Kidney (tissue), 14 donors: ENCODE results near the gene TRIM40. TPM values are rescaled to one million over a fixed set of nuclear protein-coding genes. Genes with fewer than 3 reads are reported as not detected.
"Not testable (repeated sequence)": the region's sequence is repeated elsewhere in the genome, so short reads cannot be mapped to it uniquely, and the experiment has no call there.

Experiments
- DNase-seq, 5 donors: peaks; one replicate each; pipeline ENCODE4 v3.0.0-alpha.2; 2013 to 2020
- FAIRE-seq: peaks from 2 replicates; lab custom pipeline; 2012; peaks lifted over from hg19 to GRCh38; lab: Jason Lieb, UNC
- H3K27ac ChIP-seq, 2 donors: one replicate each; pipeline ENCODE4 v1.7.0; 2013; ENCODE audit warnings: low read depth in 2 of 2, low read length in 2 of 2, inconsistent platforms in 1 of 2
- H3K27me3 ChIP-seq: one replicate; pipeline ENCODE4 v1.7.1; 2013; ENCODE audit warnings: low read length, inconsistent platforms; ENCODE audit not compliant: control insufficient read depth, insufficient read depth
- H3K36me3 ChIP-seq, 3 donors: one replicate each; pipeline versions ENCODE4 v1.7.0 to v1.7.1; 2013; ENCODE audit warnings: low read length in 3 of 3, control low read depth in 1 of 3, inconsistent platforms in 1 of 3; ENCODE audit not compliant: insufficient read depth in 3 of 3, control insufficient read depth in 2 of 3
- H3K4me1 ChIP-seq, 3 donors: one replicate each; pipeline versions ENCODE4 v1.7.0 to v1.7.1; 2013; ENCODE audit warnings: low read length in 3 of 3, inconsistent platforms in 1 of 3, low read depth in 1 of 3; ENCODE audit not compliant: control insufficient read depth in 2 of 3, insufficient read depth in 2 of 3
- H3K4me3 ChIP-seq, 3 donors: one replicate each; pipeline versions ENCODE4 v1.7.0 to v1.8.1; 2013; ENCODE audit warnings: low read length in 3 of 3, control low read depth in 1 of 3, inconsistent platforms in 1 of 3
- H3K9ac ChIP-seq, 3 donors: one replicate each; pipeline versions ENCODE4 v1.7.0 to v1.7.1; 2013; ENCODE audit warnings: low read length in 3 of 3, control low read depth in 1 of 3, inconsistent platforms in 1 of 3
- H3K9me3 ChIP-seq, 3 donors: one replicate each; pipeline versions ENCODE4 v1.7.0 to v1.7.1; 2013; ENCODE audit warnings: low read length in 3 of 3, control low read depth in 1 of 3, inconsistent platforms in 1 of 3; ENCODE audit not compliant: control insufficient read depth in 2 of 3, insufficient read depth in 1 of 3
- intact Hi-C: fragments of 100-400 bp; cut with DNase I; formaldehyde crosslinking; loops from one replicate; pipeline ENCODE4 v1.11.1; 2022
- polyA plus RNA-seq: library from polyadenylated mRNA; stranded (reverse); fragments of 350-450 nt; fragmentation: Illumina TruSeq; extraction: RNeasy Lipid Tissue Mini Kit (QIAGEN cat#74804); gene quantifications from one replicate; pipeline ENCODE4 v1.2.3, GENCODE V29; 2014; ENCODE audit warnings: low read depth, low replicate concordance; ENCODE audit not compliant: insufficient read depth
- total RNA-seq: library from RNA; stranded (reverse); fragmentation: NEBNext Ultra II Directional; extraction: Animal tissue kit (Norgen Biotek cat#: 25700); gene quantifications from one replicate; pipeline ENCODE4 v1.2.1, GENCODE V29; 2021
- TF ChIP-seq, protein P1 (sequence below): IDR thresholded peaks from 3 replicates; pipeline ENCODE4 v1.5.1; 2012; ENCODE audit warnings: mild to moderate bottlenecking, moderate library complexity, borderline replicate concordance; ENCODE audit not compliant: insufficient read depth; ENCODE audit errors: extremely low read depth
- donor health status: control.
- donor health status: control.
- donor health status: control.
- donor health status: control.
- donor health status: control.
- donor health status: DM: yes; HTN: yes; CAD: no.
- donor health status: Normal renal cell carcinoma (clear cell type).

The TRIM40 gene
- total and polyA plus RNA-seq, 2 donors from 2014 or later = not detected

DNA sequence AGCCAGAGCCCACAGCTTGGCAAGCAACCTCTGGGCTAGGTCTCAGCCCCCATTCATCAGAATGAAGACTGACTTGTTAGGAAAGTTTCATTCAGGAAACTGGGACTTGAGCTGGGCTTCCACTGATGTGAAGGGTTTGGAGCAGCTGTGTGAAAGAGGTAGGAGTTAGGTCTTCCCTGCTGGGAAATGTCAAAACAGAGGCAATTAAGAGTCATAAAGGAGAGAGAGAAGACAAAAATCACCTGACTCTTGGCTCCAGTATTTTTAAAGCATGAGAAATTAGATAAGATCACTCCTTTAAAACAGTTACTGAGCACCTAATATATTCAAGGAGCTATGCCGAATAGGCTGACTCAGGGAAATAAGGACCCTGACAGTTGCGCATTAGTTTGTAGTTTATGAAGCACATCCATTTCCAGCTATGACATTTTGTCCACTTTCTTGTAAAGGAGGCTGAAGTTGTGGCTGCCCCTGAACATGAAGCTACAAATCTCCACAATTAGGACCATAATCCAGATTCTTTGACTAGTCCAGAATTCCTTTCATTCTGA, 3.9 kb upstream of the TRIM40 start:
- no peak overlapping the region for H3K4me3 ChIP-seq
- no peak overlapping the region for H3K27ac ChIP-seq
- intact Hi-C loops = no loop called here
- H3K36me3 ChIP-seq = no peaks in the 10 kb centered on the region
- DNase-seq (no peak), FAIRE-seq (no peak)
- H3K9ac ChIP-seq = no peak overlapping the region
- TF ChIP-seq, protein P1, sequence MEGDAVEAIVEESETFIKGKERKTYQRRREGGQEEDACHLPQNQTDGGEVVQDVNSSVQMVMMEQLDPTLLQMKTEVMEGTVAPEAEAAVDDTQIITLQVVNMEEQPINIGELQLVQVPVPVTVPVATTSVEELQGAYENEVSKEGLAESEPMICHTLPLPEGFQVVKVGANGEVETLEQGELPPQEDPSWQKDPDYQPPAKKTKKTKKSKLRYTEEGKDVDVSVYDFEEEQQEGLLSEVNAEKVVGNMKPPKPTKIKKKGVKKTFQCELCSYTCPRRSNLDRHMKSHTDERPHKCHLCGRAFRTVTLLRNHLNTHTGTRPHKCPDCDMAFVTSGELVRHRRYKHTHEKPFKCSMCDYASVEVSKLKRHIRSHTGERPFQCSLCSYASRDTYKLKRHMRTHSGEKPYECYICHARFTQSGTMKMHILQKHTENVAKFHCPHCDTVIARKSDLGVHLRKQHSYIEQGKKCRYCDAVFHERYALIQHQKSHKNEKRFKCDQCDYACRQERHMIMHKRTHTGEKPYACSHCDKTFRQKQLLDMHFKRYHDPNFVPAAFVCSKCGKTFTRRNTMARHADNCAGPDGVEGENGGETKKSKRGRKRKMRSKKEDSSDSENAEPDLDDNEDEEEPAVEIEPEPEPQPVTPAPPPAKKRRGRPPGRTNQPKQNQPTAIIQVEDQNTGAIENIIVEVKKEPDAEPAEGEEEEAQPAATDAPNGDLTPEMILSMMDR = no peak
- peaks cover 0 to 7% (median 0%) of the 10 kb centered on the region in 3 donors for H3K4me1 ChIP-seq
- no peaks in the 10 kb centered on the region for H3K9me3 ChIP-seq
- H3K27me3 ChIP-seq = peaks cover 33% of the 10 kb centered on the region

DNA sequence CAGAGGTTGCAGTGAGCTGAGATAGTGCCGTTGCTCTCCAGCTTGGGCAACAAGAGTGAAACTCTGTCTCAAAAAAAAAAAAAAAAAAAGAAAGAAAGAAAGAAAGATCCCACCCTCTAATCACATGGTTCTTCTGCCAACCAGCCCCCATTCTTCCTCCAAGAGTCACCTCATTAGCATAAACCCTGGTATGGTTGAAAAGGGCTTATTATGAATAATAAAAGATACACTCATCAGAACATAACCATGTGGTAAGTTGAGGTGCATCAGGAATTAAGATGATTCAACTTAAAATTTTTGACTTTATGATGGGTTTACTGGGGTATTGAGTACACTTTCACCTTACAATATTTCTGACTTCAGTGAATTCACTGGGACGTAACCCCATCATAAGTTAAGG, 793 bp upstream of the TRIM40 start:
- TF ChIP-seq, protein P1 = no peak
- no peak overlapping the region for H3K9ac ChIP-seq
- no peak for DNase-seq
- peaks cover 0 to 7% (median 0%) of the 10 kb centered on the region in 3 donors for H3K4me1 ChIP-seq
- intact Hi-C loops = no loop called here
- H3K4me3 ChIP-seq = no peak overlapping the region
- H3K9me3 ChIP-seq = no peaks in the 10 kb centered on the region
- no peak for FAIRE-seq
- H3K27ac ChIP-seq = no peak overlapping the region
- peaks cover 11% of the 10 kb centered on the region for H3K27me3 ChIP-seq
- no peaks in the 10 kb centered on the region for H3K36me3 ChIP-seq

DNA sequence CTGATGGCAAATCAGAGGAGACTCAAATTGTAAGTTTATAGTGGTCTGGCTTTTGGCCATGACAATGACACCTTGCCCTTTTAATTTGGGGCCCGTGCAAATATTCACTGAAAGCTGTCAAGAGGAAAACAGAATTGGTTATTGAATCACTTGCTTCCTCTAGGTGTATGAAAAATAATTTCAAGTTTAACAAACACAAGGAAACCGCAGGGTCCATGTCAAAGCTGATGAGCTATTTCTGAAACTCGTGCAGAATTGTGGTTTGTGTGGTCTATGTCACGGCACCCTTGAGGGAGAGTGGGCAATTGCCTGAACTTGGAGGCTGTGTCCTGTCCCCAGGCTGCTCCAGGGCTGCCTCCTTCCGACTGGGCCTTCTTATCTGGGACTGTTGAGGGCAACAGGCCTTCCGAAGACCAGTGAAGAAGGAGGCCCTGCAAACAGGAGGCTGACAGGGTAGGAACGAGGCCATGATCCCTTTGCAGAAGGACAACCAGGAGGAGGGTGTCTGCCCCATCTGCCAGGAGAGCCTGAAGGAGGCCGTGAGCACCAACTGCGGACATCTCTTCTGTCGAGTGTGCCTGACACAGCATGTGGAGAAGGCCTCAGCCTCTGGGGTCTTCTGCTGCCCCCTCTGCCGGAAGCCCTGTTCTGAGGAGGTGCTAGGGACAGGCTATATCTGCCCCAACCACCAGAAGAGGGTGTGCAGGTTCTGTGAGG, 788 bp downstream of the TRIM40 start:
- TF ChIP-seq, protein P1 = no peak
- Histone ChIP-seq H3K4me3 (no peak overlapping the region), H3K27me3 (peaks cover 4% of the 10 kb centered on the region), H3K36me3 (no peaks in the 10 kb centered on the region), H3K27ac (no peak overlapping the region), H3K9ac (no peak overlapping the region), H3K9me3 (no peaks in the 10 kb centered on the region), H3K4me1 (no peaks in the 10 kb centered on the region)
- DNase-seq = no peak
- FAIRE-seq = no peak
- intact Hi-C loops = no loop called here

DNA sequence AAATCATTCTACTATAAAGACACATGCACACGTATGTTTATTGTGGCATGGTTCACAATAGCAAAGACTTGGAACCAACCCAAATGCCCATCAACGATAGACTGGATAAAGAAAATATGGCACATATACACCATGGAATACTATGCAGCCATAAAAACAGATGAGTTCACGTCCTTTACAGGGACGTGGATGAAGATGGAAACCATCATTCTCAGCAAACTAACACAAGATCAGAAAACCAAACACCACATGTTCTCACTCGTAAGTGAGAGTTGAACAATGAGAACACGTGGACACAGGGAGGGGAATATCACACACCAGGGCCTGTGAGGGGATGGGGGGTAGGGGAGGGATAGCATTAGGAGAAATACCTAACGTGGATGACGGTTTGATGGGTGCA, 4.3 kb downstream of the TRIM40 start:
- FAIRE-seq = not testable (repeated sequence)

More for the DNA sequence above, 4.3 kb downstream of the TRIM40 start:
- H3K36me3 ChIP-seq, H3K9ac ChIP-seq, H3K4me3 ChIP-seq, H3K9me3 ChIP-seq, H3K27ac ChIP-seq, H3K27me3 ChIP-seq, intact Hi-C loops, H3K4me1 ChIP-seq, DNase-seq: not testable (repeated sequence)
